ENCODE data around the gene AKR1C4.
"Not testable (repeated sequence)": the region's sequence is repeated elsewhere in the genome, so short reads cannot be mapped to it uniquely, and the experiment has no call there.

Gene AKR1C4

GRCh38 chr10:5196702-5197113 is at the start of gene AKR1C4:
TSS of gene AKR1C4 (plus strand) at chr10:5196837. CDS start at chr10:5196868, 31 bp downstream.
- no peak for DNase-seq (ENCODE audit: low read depth)

- no peak for DNase-seq (ENCODE audit: low read depth)
Observed at GRCh38 chr10:5146920-5147254, 49.8 kb upstream of the AKR1C4 start.

DNA sequence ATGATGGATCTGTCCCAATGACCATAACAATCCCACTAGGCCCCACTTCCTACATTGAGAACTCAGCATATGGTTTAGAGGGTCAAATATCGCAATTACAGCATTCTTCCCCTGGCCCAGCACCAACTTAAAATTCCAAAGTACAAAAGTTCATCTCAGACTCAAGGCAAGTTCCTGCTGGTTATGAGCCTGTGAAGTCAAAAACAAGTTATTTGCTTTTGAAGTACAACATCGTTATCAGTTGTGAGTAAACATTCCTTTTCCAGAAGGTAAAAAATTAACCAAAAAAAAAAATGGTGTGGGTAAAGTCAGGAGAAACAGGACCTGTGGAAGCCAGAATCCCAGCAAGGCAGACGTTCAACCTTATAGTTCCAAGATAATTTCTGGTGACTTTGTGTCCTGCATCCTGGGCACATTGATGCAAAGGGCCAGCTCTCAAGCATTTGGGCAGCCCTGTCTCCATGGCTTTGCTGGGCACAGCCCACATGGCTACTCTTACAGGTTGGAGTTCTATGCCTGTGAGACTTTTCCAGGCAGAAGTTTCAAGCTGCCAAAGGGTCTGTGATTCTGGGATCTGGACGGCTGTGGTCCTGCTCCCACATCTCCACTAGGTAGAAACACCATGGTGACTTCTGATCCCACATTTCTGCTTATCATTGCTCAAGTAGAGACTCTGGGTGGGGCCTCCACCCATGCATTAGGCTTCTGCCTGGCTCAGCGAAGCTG is 49.2 kb upstream of the AKR1C4 start:
- no peak for DNase-seq (ENCODE audit: low read depth)

DNA sequence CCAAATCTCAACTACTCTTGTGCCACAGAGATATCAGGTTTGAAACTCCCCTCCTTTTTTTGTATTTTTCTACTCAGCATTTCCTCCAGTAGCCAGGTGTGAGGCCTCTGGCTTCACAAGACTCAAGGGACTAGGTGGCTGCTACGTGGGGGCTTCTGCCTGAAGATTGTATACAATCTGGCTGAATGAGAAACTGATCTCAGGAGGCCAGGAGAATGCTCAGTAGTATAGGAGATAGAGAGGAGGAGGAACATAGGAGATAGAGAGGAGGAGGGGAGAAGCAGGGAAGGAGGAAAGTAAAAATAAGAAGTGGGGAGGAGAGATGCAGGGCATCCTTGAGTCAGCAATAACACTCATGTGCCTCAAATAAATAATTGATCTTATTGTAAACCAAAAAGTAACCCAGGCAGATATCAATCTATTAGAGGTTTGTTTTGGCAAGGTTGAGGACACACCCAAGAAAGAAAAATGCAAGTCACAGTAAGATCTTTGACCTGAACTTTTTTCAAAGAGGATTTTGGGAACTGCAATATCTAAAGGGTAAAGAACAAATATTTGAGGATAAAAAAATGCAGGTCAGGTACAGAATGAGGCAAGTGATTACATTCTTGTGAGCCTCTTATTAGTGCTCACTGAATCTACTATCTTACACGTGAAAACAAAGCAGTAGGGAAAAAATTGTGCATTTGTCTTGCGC is 48.5 kb upstream of the AKR1C4 start:
- DNase-seq (ENCODE audit: low read depth), result no peak

DNA sequence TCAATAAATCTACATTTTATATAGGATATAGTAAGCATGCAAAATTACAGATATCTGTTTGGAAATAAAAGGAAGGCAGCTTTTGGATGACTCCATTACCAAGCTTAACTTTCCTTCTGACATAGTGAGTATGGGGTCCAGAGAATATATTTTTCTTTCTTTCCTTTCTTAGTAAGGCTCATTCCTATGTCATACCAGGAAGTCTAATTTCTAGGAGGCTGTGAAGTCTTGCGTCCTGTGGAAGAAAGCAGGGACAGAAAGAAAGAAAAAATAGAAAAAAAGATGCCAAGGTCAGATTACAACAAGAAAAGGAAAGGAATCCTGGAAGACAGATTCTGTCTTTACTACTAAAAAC is 48.0 kb upstream of the AKR1C4 start:
- DNase-seq (ENCODE audit: low read depth), result no peak

- no peak for DNase-seq (ENCODE audit: low read depth)
Observed at GRCh38 chr10:5151076-5151475, 45.6 kb upstream of the AKR1C4 start.

- no peak for DNase-seq (ENCODE audit: low read depth)
Observed at GRCh38 chr10:5155951-5156350, 40.7 kb upstream of the AKR1C4 start.

GRCh38 chr10:5157501-5157900 is 39.1 kb upstream of the AKR1C4 start:
- DNase-seq (ENCODE audit: low read depth), result no peak

- no peak for DNase-seq (ENCODE audit: low read depth)
Observed at GRCh38 chr10:5159126-5159525, 37.5 kb upstream of the AKR1C4 start.

- no peak for DNase-seq (ENCODE audit: low read depth)
Observed at GRCh38 chr10:5163487-5163886, 33.1 kb upstream of the AKR1C4 start.

- no peak for DNase-seq (ENCODE audit: low read depth)
Observed at GRCh38 chr10:5165738-5166137, 30.9 kb upstream of the AKR1C4 start.

DNA sequence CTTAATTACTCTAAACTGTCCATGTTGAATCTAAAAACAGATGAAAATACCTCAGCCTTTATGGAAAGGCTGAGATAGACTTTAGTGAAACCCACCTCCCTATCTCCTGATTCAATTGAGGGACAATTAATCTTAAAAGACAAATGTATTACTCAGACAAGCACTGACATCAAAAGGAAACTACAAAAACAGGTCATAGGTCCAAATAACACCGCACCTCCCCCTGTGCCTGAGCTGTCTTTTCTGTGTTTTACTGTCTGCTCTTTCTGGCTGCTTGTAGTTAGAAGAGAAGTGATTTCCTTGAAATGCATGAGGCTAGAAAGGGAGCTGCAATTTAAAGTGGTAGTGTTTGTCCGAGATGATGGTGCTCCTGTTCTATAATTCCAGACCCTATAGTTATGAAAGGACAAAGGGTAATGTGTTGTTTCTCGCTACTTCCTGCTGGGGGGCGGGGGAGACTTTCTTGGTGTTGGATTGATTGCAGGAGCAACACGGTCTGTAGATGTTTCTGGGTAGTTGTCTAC is 27.7 kb upstream of the AKR1C4 start:
- DNase-seq (ENCODE audit: low read depth), result no peak

- DNase-seq (ENCODE audit: low read depth), result not testable (repeated sequence)
Observed at GRCh38 chr10:5175581-5175980, 21.1 kb upstream of the AKR1C4 start.

- not testable (repeated sequence) for DNase-seq (ENCODE audit: low read depth)
Observed at GRCh38 chr10:5180503-5180902, 16.1 kb upstream of the AKR1C4 start.

- no peak for DNase-seq (ENCODE audit: low read depth)
Observed at GRCh38 chr10:5183923-5184322, 12.7 kb upstream of the AKR1C4 start.

DNA sequence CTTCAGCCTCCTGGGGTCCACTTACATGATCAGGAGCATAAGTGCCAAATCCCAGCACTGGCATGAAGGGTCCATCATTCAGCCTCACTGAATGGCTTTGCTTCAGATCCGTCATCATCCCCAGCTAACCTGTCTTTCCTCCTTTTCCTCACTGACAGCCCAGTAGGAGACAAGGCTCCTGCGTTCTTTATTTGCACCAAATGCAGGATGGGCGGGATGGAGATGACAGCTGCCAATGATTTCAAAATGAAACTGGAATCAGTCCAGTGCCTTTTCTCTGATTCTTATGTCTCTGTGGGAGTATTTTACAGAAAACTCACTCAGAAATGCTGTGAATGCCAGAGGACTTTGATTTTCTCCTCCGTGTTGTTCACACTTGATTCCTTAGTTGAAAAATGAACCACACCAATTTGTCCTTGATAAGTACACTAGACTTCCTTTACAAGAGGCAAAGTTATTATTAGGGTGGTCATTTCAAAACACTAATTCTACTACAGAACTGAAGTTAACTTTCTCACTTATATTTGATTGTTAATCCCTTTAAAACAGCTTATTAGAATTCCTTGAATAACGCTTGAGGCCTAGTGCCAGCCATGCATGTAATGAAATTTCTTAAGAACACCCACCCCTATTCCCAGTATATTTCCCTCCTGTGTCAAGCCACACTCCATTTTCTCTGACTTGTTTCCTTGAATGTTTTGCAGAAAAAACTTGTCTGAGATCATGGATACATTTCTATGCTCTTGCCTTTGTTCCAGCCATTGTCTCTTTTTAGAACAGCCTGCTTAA is 11.5 kb upstream of the AKR1C4 start, which contains the start of gene AKR1C8:
Gene AKR1C8 (minus strand): TSS at position 164 of the 789 bp plus-strand sequence. CDS start 46 bp downstream, at position 118.
- no peak for DNase-seq (ENCODE audit: low read depth)

- no peak for DNase-seq (ENCODE audit: low read depth)
Observed at GRCh38 chr10:5187867-5188266, 8.8 kb upstream of the AKR1C4 start.

DNA sequence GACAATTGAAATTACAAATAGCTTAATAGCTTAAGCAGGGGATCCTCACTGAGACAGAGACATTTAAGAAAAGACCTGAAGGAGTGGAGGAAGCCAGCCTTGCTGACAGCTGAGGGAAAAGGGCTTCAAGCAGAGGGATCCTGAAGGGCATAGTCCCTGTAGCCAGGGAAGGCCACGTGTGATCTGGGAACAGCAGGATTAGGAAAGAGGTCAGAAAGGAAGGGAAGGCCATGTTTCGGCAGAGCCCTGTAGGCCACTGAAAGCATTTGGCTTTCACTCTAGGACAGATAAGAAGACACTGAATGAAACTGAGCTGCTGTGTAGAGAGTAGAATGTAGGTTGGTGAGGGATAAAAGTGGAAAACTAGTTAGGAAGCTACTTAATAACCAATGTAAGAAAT is 8.3 kb upstream of the AKR1C4 start:
- no peak for DNase-seq (ENCODE audit: low read depth)

- no peak for DNase-seq (ENCODE audit: low read depth)
Observed at GRCh38 chr10:5194431-5194830, 2.2 kb upstream of the AKR1C4 start.

GRCh38 chr10:5195727-5196374 is 786 bp upstream of the AKR1C4 start:
- DNase-seq (ENCODE audit: low read depth), result no peak

GRCh38 chr10:5198386-5198785 is 1.7 kb downstream of the AKR1C4 start:
- DNase-seq (ENCODE audit: low read depth), result no peak

- no peak for DNase-seq (ENCODE audit: low read depth)
Observed at GRCh38 chr10:5199398-5199797, 2.8 kb downstream of the AKR1C4 start.
